H9 (cell line): ENCODE results near the gene ABL2. TPM values are rescaled to one million over a fixed set of nuclear protein-coding genes. Genes with fewer than 3 reads are reported as not detected.
"Not testable (repeated sequence)": the region's sequence is repeated elsewhere in the genome, so short reads cannot be mapped to it uniquely, and the experiment has no call there.

Experiments used
- DNase-seq: peaks from one replicate; pipeline ENCODE4 v3.0.0-alpha.2; 2017
- H2AFZ ChIP-seq: one replicate; pipeline ENCODE4 v1.6.1; 2013; ENCODE audit warnings: mild to moderate bottlenecking, low read length, control low read depth, moderate library complexity
- H2AK5ac ChIP-seq: 2 replicates; pipeline ENCODE4 v1.6.1; 2013; ENCODE audit warnings: low read length, control low read depth, mixed read lengths; ENCODE audit not compliant: insufficient read length
- H2BK120ac ChIP-seq: one replicate; pipeline ENCODE4 v1.6.1; 2013; ENCODE audit warnings: low read depth, mild to moderate bottlenecking, low read length, control low read depth, inconsistent platforms; ENCODE audit not compliant: poor library complexity, severe bottlenecking
- H2BK12ac ChIP-seq: 2 replicates; pipeline ENCODE4 v1.6.1; 2013; ENCODE audit warnings: low read length, control low read depth, mixed read lengths, low read depth; ENCODE audit not compliant: insufficient read length
- H2BK15ac ChIP-seq: 2 replicates; pipeline ENCODE4 v1.6.1; 2013; ENCODE audit warnings: low read depth, low read length, control low read depth
- H2BK20ac ChIP-seq: one replicate; pipeline ENCODE4 v1.6.1; 2013; ENCODE audit warnings: low read depth, mild to moderate bottlenecking, low read length, control low read depth, inconsistent platforms; ENCODE audit not compliant: poor library complexity, severe bottlenecking
- H2BK5ac ChIP-seq: 2 replicates; pipeline ENCODE4 v1.6.1; 2013; ENCODE audit warnings: low read length, control low read depth, mixed read lengths; ENCODE audit not compliant: insufficient read length
- H3K14ac ChIP-seq: 2 replicates; pipeline ENCODE4 v1.6.1; 2013; ENCODE audit warnings: low read length, control low read depth; ENCODE audit not compliant: insufficient read depth
- H3K18ac ChIP-seq: 2 replicates; pipeline ENCODE4 v1.6.1; 2013; ENCODE audit warnings: low read depth, mild to moderate bottlenecking, mixed read lengths, low read length, control low read depth; ENCODE audit not compliant: insufficient read length
- H3K23ac ChIP-seq: 2 replicates; pipeline ENCODE4 v1.6.1; 2013; ENCODE audit warnings: low read length, control low read depth, mixed read lengths, low read depth; ENCODE audit not compliant: insufficient read length
- H3K23me2 ChIP-seq: 2 replicates; pipeline ENCODE4 v1.6.1; 2013; ENCODE audit warnings: low read depth, mild to moderate bottlenecking, mixed read lengths, low read length, control low read depth; ENCODE audit not compliant: insufficient read length, poor library complexity, severe bottlenecking
- H3K27ac ChIP-seq: 2 replicates; pipeline ENCODE4 v1.5.1; 2013; ENCODE audit warnings: low read length, control low read depth, mixed read lengths, low read depth; ENCODE audit not compliant: insufficient read length
- H3K27me3 ChIP-seq: 2 replicates; pipeline ENCODE4 v1.6.1; 2013; ENCODE audit warnings: low read length, control low read depth, inconsistent platforms; ENCODE audit not compliant: insufficient read depth
- H3K4ac ChIP-seq: 2 replicates; pipeline ENCODE4 v1.6.1; 2013; ENCODE audit warnings: low read depth, mild to moderate bottlenecking, control low read depth, inconsistent platforms, low read length, moderate library complexity
- H3K4me1 ChIP-seq: 2 replicates; pipeline ENCODE4 v1.6.1; 2013; ENCODE audit warnings: low read length, control low read depth, inconsistent platforms; ENCODE audit not compliant: insufficient read depth
- H3K4me2 ChIP-seq: 2 replicates; pipeline ENCODE4 v1.6.1; 2013; ENCODE audit warnings: low read length, control low read depth, mixed read lengths; ENCODE audit not compliant: insufficient read length, insufficient read depth
- H3K56ac ChIP-seq: 2 replicates; pipeline ENCODE4 v1.6.1; 2013; ENCODE audit warnings: low read depth, mild to moderate bottlenecking, mixed read lengths, low read length, control low read depth; ENCODE audit not compliant: insufficient read length
- H3K79me1 ChIP-seq: 2 replicates; pipeline ENCODE4 v1.6.1; 2013; ENCODE audit warnings: low read depth, mild to moderate bottlenecking, moderate library complexity, low read length, control low read depth, inconsistent platforms; ENCODE audit not compliant: insufficient read depth, poor library complexity, severe bottlenecking
- H3K79me2 ChIP-seq: 2 replicates; pipeline ENCODE4 v1.6.1; 2013; ENCODE audit warnings: low read length, control low read depth, inconsistent platforms; ENCODE audit not compliant: insufficient read depth
- H3K9ac ChIP-seq: 2 replicates; pipeline ENCODE4 v1.6.1; 2013; ENCODE audit warnings: low read length, control low read depth, mixed read lengths; ENCODE audit not compliant: insufficient read length; ENCODE audit errors: extremely low read depth
- H3K9me3 ChIP-seq: one replicate; pipeline ENCODE4 v1.6.1; 2013; ENCODE audit warnings: low read depth, low read length, inconsistent platforms; ENCODE audit not compliant: control insufficient read depth
- H3T11ph ChIP-seq: one replicate; pipeline ENCODE4 v1.6.1; 2013; ENCODE audit warnings: mild to moderate bottlenecking, low read length, control low read depth, inconsistent platforms
- H4K20me1 ChIP-seq: one replicate; pipeline ENCODE4 v1.6.1; 2013; ENCODE audit not compliant: control insufficient read depth, insufficient read length, insufficient read depth
- H4K5ac ChIP-seq: 2 replicates; pipeline ENCODE4 v1.6.1; 2013; ENCODE audit warnings: low read depth, mild to moderate bottlenecking, mixed read lengths, low read length, control low read depth; ENCODE audit not compliant: insufficient read length
- H4K8ac ChIP-seq: replicated peaks from 2 replicates; pipeline ENCODE4 v1.6.1; 2013; ENCODE audit warnings: low read length, control low read depth, mixed read lengths, low read depth; ENCODE audit not compliant: insufficient read length
- H4K91ac ChIP-seq: 2 replicates; pipeline ENCODE4 v1.6.1; 2013; ENCODE audit warnings: low read depth, mild to moderate bottlenecking, moderate library complexity, mixed read lengths, low read length, control low read depth; ENCODE audit not compliant: insufficient read length
- H3K27ac Mint-ChIP-seq, 3 experiments: 2 replicates in 2 of 3; 3 replicates in 1 of 3; pipeline ENCODE4 v1.8.0; 2020 to 2021; ENCODE audit warnings: mixed read lengths in 3 of 3, mild to moderate bottlenecking in 1 of 3, moderate library complexity in 1 of 3
- H3K27me3 Mint-ChIP-seq: 2 replicates; pipeline ENCODE4 v1.8.0; 2021; ENCODE audit warnings: low read depth, mild to moderate bottlenecking, moderate library complexity, mixed read lengths
- H3K36me3 Mint-ChIP-seq, 3 experiments: 2 replicates in 2 of 3; 3 replicates in 1 of 3; pipeline ENCODE4 v1.8.0; 2020 to 2021; ENCODE audit warnings: low read depth in 3 of 3, mixed read lengths in 3 of 3; ENCODE audit not compliant: insufficient read depth in 1 of 3
- H3K4me1 Mint-ChIP-seq, 2 experiments: 2 replicates each; pipeline ENCODE4 v1.8.0; 2020; ENCODE audit warnings: mixed read lengths in 2 of 2
- H3K4me3 Mint-ChIP-seq, 2 experiments: 2 replicates in 1 of 2; 3 replicates in 1 of 2; pipeline ENCODE4 v1.8.0; 2020 to 2021; ENCODE audit warnings: mild to moderate bottlenecking in 2 of 2, mixed read lengths in 2 of 2, moderate library complexity in 1 of 2
- H3K9me3 Mint-ChIP-seq, 2 experiments: 2 replicates in 1 of 2; 3 replicates in 1 of 2; pipeline ENCODE4 v1.8.0; 2020; ENCODE audit warnings: mild to moderate bottlenecking in 2 of 2, mixed read lengths in 2 of 2, moderate library complexity in 1 of 2
- WGBS: extraction: QIAGEN DNeasy Blood & Tissue Kit; methylation state at CpG from one replicate; pipeline ENCODE4 v1.1.7; 2013; ENCODE audit warnings: missing lambda C conversion rate, low lambda C conversion rate, mixed read lengths; ENCODE audit not compliant: insufficient read length; ENCODE audit errors: extremely low coverage; 5-methylcytosine and 5-hydroxymethylcytosine counted together
- total RNA-seq: library from RNA; stranded (reverse); gene quantifications from 2 replicates; pipeline ENCODE4 v1.2.1, GENCODE V29; 2021

Gene ABL2
- total RNA-seq, 1 experiment from 2014 or later = 21.2 TPM

GRCh38 chr1:179135168-179135567 is 94.3 kb downstream of the ABL2 start:
- H3K4me2 ChIP-seq, H4K8ac ChIP-seq, H4K20me1 ChIP-seq, H3K14ac ChIP-seq, H2BK5ac ChIP-seq, H3K27ac ChIP-seq, H3K56ac ChIP-seq, H4K91ac ChIP-seq, H4K5ac ChIP-seq, H3K27me3 Mint-ChIP-seq, H3K18ac ChIP-seq, H3K4me1 ChIP-seq, H3K23ac ChIP-seq, H3K27ac Mint-ChIP-seq, DNase-seq, H3K4me3 Mint-ChIP-seq, H2BK120ac ChIP-seq, H3K4ac ChIP-seq, H3K79me2 ChIP-seq, H2AFZ ChIP-seq, H3K79me1 ChIP-seq, H3K23me2 ChIP-seq, H3K4me1 Mint-ChIP-seq, H3T11ph ChIP-seq, H2BK20ac ChIP-seq, H2BK15ac ChIP-seq, H2BK12ac ChIP-seq, H3K9me3 ChIP-seq, H3K9ac ChIP-seq, H2AK5ac ChIP-seq, H3K27me3 ChIP-seq: not testable (repeated sequence)
- WGBS = no CpG with 5 or more reads among the region's 27 CpGs
- H3K9me3 Mint-ChIP-seq = peaks cover 18 to 20% of the 10 kb centered on the region in 2 experiments
- H3K36me3 Mint-ChIP-seq = peaks cover 20 to 36% (median 31%) of the 10 kb centered on the region in 3 experiments
